Mucosa of descending colon (tissue), 3 donors: ENCODE data around the gene ZNF205. TPM values are rescaled to one million over a fixed set of nuclear protein-coding genes. Genes with fewer than 3 reads are reported as not detected.
A peak's percentile ranks its signal among the peaks of the same experiment; 100 is the strongest.

Source experiments
- ATAC-seq: fragments of 200-7000 bp; cut with Tn5 transposase; one replicate; pipeline ENCODE4 v1.9.1; 2020; ENCODE audit warnings: mild to moderate bottlenecking, moderate library complexity
- DNase-seq, 3 donors: peaks; one replicate each; pipeline ENCODE4 v3.0.0-alpha.2; 2020
- H3K36me3 ChIP-seq: fragments of 200-600 bp; one replicate; pipeline ENCODE4 v1.8.0; 2021; ENCODE audit warnings: low read depth, mild to moderate bottlenecking
- H3K4me1 ChIP-seq: fragments of 200-600 bp; one replicate; pipeline ENCODE4 v1.8.0; 2021; ENCODE audit warnings: low read depth, mild to moderate bottlenecking
- H3K4me3 ChIP-seq: fragments of 200-600 bp; one replicate; pipeline ENCODE4 v1.8.0; 2021; ENCODE audit warnings: mild to moderate bottlenecking
- H3K9me3 ChIP-seq: fragments of 200-600 bp; one replicate; pipeline ENCODE4 v1.8.0; 2021; ENCODE audit warnings: mild to moderate bottlenecking
- CTCF ChIP-seq: fragments of 200-600 bp; IDR thresholded peaks from one replicate; pipeline ENCODE4 v1.8.0; 2022; ENCODE audit warnings: antibody characterized with exemption, mild to moderate bottlenecking
- intact Hi-C, 2 donors: fragments of 100-400 bp; cut with DNase I in 1 of 2; cut with micrococcal nuclease in 1 of 2; formaldehyde crosslinking; loops; one replicate each; pipeline versions ENCODE4 v1.11.0 to v1.11.1; 2022; cut with DNase I, micrococcal nuclease
- total RNA-seq, 3 donors: library from RNA; stranded (reverse); fragmentation: NEBNext Ultra II Directional in 2 of 3; extraction: Animal tissue kit (Norgen Biotek cat#: 25700) in 2 of 3; gene quantifications; one replicate each; pipeline versions ENCODE4 v1.2.1 to v1.2.4, GENCODE V29; 2021 to 2023
- donor health status: DM: no; HTN: no; CAD: no; lungs with moderate emphysema.
- donor health status: DM: no; HTN: no; CAD: no.
- donor health status: DM: no; HTN: yes; CAD: no.

The ZNF205 gene
- total RNA-seq, 3 donors from 2014 or later: 8.5 to 10.2 (median 10.2) TPM

- TF ChIP-seq CTCF: no peak
- intact Hi-C loops: no loop called here
Observed at GRCh38 chr16:3118204-3118790, 5.9 kb downstream of the ZNF205 start.

GRCh38 chr16:3118846-3119245 lies 6.5 kb downstream of the ZNF205 start:
- no peak for DNase-seq
- TF ChIP-seq CTCF: no peak
- no peaks in the 10 kb centered on the region for H3K9me3 ChIP-seq
- ATAC-seq: no peak
- H3K4me1 ChIP-seq: peaks cover 8% of the 10 kb centered on the region
- intact Hi-C loops: no loop called here
- H3K36me3 ChIP-seq: no peaks in the 10 kb centered on the region
- H3K4me3 ChIP-seq: no peak overlapping the region

More at GRCh38 chr16:3118204-3118790, 5.9 kb downstream of the ZNF205 start:
- ATAC-seq: no peak
- no peaks in the 10 kb centered on the region for H3K36me3 ChIP-seq
- no peak for DNase-seq
- peaks cover 8% of the 10 kb centered on the region for H3K4me1 ChIP-seq
- no peak overlapping the region for H3K4me3 ChIP-seq
- no peaks in the 10 kb centered on the region for H3K9me3 ChIP-seq

GRCh38 chr16:3119286-3119685 lies 6.9 kb downstream of the ZNF205 start:
- Histone ChIP-seq H3K4me1 (peaks cover 7% of the 10 kb centered on the region), H3K36me3 (no peaks in the 10 kb centered on the region), H3K4me3 (no peak overlapping the region), H3K9me3 (no peaks in the 10 kb centered on the region)
- intact Hi-C loops: no loop called here
- no peak for TF ChIP-seq CTCF
- DNase-seq (no peak), ATAC-seq (no peak)

DNA sequence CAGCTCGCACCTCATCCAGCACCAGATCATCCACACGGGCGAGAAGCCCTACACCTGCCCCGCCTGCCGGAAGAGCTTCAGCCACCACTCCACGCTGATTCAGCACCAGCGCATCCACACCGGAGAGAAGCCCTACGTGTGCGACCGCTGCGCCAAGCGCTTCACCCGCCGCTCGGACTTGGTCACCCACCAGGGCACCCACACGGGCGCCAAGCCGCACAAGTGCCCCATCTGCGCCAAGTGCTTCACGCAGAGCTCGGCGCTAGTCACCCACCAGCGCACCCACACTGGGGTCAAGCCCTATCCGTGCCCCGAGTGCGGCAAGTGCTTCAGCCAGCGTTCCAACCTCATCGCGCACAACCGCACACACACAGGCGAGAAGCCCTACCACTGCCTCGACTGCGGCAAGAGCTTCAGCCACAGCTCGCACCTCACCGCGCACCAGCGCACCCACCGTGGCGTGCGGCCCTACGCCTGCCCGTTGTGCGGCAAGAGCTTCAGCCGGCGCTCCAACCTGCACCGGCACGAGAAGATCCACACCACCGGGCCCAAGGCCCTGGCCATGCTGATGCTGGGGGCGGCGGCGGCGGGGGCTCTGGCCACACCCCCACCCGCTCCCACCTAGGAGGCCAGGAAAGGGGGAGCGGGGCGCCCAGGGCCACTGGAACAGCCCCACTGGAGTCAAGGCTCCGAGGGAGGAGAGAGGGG lies 7.5 kb downstream of the ZNF205 start:
- ATAC-seq (no peak), DNase-seq (peak in 1 of 3 donors; percentile 55)
- intact Hi-C loops: no loop called here
- no peaks in the 10 kb centered on the region for H3K9me3 ChIP-seq
- no peak for TF ChIP-seq CTCF
- H3K4me3 ChIP-seq: no peak overlapping the region
- H3K4me1 ChIP-seq: peaks cover 7% of the 10 kb centered on the region
- H3K36me3 ChIP-seq: no peaks in the 10 kb centered on the region

- no peak for TF ChIP-seq CTCF
- DNase-seq (no peak), ATAC-seq (no peak)
- H3K36me3 ChIP-seq: no peaks in the 10 kb centered on the region
- intact Hi-C loops: no loop called here
- H3K9me3 ChIP-seq: no peaks in the 10 kb centered on the region
- H3K4me1 ChIP-seq: peaks cover 7% of the 10 kb centered on the region
- H3K4me3 ChIP-seq: no peak overlapping the region
Observed at GRCh38 chr16:3120435-3120834, 8.0 kb downstream of the ZNF205 start.
